Measurements from ENCODE around the gene JPH2.
A peak's percentile ranks its signal among the peaks of the same experiment; 100 is the strongest.
"Not testable (repeated sequence)": the region's sequence is repeated elsewhere in the genome, so short reads cannot be mapped to it uniquely, and the experiment has no call there.

Gene JPH2

DNA sequence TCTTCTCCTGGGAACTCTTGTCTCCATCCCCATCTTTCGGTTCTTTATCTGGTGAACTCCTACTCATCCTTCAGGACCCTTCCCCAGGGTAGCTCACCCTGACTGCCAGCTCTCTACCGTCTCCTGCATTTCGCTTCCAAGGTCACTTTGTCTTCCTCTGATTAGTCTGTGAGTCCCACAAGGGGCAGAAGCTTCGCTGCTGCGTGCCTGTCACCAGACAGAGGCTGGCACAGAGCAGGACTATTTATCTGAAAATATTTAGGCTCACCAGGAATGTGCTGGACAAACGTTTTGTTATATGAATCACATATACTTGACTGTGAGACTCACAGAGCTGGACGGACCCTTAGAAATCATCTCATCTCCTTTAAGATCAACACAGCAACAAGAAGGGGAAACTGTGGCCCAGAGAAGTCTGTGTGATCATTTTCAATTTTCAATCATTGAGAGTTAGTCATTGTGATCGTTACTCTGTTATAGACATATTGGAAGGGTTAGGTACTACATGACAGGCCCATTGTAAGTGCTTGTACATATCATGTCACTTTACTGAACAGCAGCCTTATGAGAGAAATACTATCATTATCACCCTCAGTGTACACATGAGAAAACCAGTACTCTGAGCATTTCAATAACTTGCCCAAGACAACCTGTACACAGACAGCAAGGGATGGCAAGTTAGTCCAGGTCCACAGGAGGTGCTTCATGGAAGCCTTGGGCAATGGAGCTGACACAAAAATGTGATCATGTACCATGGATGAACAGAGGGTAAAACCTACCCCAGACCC, 51.4 kb downstream of the JPH2 start:
- H3K4me3 ChIP-seq (ENCODE audit: low read depth, low read length) = no peak overlapping the region
- TF ChIP-seq, protein P1, sequence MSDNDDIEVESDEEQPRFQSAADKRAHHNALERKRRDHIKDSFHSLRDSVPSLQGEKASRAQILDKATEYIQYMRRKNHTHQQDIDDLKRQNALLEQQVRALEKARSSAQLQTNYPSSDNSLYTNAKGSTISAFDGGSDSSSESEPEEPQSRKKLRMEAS (IDR thresholded peaks at IDR 0.05; ENCODE audit: low read depth, low read length) = no peak
- TF ChIP-seq MYC (IDR thresholded peaks at IDR 0.05; ENCODE audit: low read depth, low read length) = no peak
- TF ChIP-seq, protein P2, sequence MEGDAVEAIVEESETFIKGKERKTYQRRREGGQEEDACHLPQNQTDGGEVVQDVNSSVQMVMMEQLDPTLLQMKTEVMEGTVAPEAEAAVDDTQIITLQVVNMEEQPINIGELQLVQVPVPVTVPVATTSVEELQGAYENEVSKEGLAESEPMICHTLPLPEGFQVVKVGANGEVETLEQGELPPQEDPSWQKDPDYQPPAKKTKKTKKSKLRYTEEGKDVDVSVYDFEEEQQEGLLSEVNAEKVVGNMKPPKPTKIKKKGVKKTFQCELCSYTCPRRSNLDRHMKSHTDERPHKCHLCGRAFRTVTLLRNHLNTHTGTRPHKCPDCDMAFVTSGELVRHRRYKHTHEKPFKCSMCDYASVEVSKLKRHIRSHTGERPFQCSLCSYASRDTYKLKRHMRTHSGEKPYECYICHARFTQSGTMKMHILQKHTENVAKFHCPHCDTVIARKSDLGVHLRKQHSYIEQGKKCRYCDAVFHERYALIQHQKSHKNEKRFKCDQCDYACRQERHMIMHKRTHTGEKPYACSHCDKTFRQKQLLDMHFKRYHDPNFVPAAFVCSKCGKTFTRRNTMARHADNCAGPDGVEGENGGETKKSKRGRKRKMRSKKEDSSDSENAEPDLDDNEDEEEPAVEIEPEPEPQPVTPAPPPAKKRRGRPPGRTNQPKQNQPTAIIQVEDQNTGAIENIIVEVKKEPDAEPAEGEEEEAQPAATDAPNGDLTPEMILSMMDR (IDR thresholded peaks at IDR 0.05; ENCODE audit: low read depth, low read length) = no peak
- TF ChIP-seq POLR2A (IDR thresholded peaks at IDR 0.05; ENCODE audit: extremely low read depth, insufficient read length) = no peak
- DNase-seq (ENCODE audit: low read depth) = no peak

DNA sequence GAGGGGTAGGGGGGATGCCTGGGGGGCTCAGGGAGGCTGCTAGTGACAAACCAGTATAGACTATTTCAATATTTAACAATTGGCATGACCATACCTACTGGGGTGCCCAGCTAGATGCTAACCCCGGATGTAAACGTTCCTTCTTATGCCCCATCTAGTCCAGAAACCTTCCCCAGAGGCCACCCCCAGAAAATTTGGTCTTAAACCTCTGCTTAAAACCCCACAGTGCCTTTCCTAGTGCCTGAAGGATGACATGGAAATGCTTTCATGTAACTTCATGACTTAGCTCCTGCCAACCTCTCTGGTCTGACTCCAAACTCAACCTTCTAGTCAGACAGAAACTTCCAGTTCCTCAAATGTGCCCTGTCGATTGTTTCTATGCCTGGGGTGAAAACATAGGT, 52.0 kb downstream of the JPH2 start:
- no peak overlapping the region for H3K4me3 ChIP-seq (ENCODE audit: low read depth, low read length)
- DNase-seq (ENCODE audit: low read depth) = peak; percentile 60
- TF ChIP-seq, protein P1 (IDR thresholded peaks at IDR 0.05; ENCODE audit: low read depth, low read length) = no peak
- TF ChIP-seq, protein P2 (IDR thresholded peaks at IDR 0.05; ENCODE audit: low read depth, low read length) = no peak
- TF ChIP-seq POLR2A (IDR thresholded peaks at IDR 0.05; ENCODE audit: extremely low read depth, insufficient read length) (no peak), MYC (IDR thresholded peaks at IDR 0.05; ENCODE audit: low read depth, low read length) (no peak)

DNA sequence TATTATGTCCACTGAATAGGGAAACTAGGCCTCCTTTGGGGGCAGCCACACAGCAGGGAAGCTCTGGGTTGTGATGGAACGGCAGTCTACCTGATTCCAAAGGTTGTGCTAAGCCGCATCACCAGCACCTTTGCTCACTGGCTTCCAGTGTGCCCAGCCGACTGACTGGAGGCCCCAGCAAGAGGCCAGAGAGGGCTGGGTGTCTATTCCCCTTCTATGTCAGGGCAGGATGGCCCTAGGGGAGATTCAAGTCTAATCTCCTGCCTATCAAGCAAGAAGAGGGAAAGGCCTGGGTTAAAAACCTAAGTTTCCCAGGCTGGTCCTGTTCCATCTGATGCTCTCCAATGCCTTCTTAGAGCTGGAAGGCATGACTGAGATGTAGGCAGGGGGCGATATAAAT, 53.6 kb downstream of the JPH2 start:
- TF ChIP-seq POLR2A (IDR thresholded peaks at IDR 0.05; ENCODE audit: extremely low read depth, insufficient read length) (no peak), MYC (IDR thresholded peaks at IDR 0.05; ENCODE audit: low read depth, low read length) (no peak)
- TF ChIP-seq, protein P1 (IDR thresholded peaks at IDR 0.05; ENCODE audit: low read depth, low read length) = no peak
- TF ChIP-seq, protein P2 (IDR thresholded peaks at IDR 0.05; ENCODE audit: low read depth, low read length) = no peak
- peak; percentile 36 for DNase-seq (ENCODE audit: low read depth)
- H3K4me3 ChIP-seq (ENCODE audit: low read depth, low read length) = no peak overlapping the region

DNA sequence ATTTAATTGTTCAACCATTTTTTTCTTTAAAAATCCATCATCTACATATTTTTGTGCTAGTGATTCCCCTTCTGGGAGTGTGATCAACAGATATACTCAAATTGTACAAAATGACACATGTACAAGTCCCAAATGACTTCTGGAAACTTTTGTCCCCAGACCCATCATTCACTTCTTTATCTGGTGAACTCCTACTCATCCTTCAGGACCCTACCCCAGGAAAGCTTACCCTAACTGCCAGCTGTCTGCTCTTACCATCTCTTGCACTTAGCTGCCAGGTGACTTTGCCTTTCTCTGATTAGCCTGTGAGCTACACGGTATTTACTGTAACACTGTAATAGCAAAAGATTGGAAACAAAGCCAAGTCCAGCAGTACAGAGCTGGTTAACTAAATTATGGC, 55.3 kb downstream of the JPH2 start:
- no peak overlapping the region for H3K4me3 ChIP-seq (ENCODE audit: low read depth, low read length)
- TF ChIP-seq, protein P1 (IDR thresholded peaks at IDR 0.05; ENCODE audit: low read depth, low read length) = no peak
- TF ChIP-seq, protein P2 (IDR thresholded peaks at IDR 0.05; ENCODE audit: low read depth, low read length) = no peak
- no peak for TF ChIP-seq MYC (IDR thresholded peaks at IDR 0.05; ENCODE audit: low read depth, low read length)
- no peak for TF ChIP-seq POLR2A (IDR thresholded peaks at IDR 0.05; ENCODE audit: extremely low read depth, insufficient read length)
- DNase-seq (ENCODE audit: low read depth) = no peak

DNA sequence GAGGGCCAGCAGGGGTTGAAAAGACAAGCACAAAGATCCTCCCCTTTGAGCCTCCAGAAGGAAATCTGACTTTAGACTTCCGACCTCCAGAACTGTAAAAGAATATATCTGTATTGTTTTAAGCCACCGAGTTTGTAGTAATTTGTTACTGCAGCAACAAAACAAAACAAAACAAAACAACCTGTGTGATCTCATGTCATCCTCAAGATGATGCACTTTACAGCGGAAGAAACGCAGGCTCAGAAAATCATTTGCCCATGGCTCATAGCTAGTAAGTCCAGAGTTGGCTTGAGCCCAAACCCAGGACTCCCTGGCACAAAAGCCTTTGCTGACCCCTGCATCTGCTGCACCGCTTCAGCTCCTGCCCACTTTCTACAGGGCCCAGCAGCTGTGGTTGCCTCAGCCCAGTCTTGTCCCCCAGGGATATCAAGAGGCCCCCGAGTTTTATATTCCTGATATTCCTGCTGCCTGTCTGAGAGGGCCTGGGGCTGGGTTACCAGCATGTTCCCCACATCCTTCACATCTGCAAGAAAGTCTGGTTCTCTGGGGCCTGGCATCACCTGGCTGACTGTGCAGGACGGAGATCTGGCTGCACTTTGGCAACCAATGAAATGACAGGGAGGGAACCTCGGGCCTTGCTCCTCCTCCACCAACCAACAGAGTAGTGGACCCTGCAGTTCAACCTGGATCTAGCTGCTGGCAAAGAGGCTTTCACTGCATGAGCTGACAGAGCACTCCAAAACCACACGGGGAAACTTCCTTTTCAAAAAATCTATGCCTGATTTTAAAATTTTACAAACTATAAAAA, 56.9 kb downstream of the JPH2 start:
- H3K4me3 ChIP-seq (ENCODE audit: low read depth, low read length) = no peak overlapping the region
- no peak for DNase-seq (ENCODE audit: low read depth)
- no peak for TF ChIP-seq MYC (IDR thresholded peaks at IDR 0.05; ENCODE audit: low read depth, low read length)
- no peak for TF ChIP-seq POLR2A (IDR thresholded peaks at IDR 0.05; ENCODE audit: extremely low read depth, insufficient read length)
- TF ChIP-seq, protein P2 (IDR thresholded peaks at IDR 0.05; ENCODE audit: low read depth, low read length) = no peak
- TF ChIP-seq, protein P1 (IDR thresholded peaks at IDR 0.05; ENCODE audit: low read depth, low read length) = no peak

DNA sequence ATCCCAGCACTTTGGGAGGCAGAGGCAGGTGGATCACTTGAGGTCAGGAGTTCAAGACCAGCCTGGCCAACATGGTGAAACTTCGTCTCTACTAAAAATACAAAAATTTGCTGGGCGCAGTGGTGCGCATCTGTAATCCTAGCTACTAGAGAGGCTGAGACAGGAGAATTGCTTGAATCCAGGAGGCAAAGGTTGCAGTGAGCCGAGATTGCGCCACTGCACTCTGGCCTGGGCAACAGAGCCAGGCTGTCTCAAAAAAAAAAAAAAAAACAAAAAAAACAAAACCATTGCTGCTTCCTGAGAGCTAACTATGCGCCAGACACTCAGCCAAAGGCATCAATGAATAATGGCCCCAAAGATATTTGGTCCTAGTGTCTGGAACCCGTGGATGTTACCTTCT, 57.7 kb downstream of the JPH2 start:
- not testable (repeated sequence) for H3K4me3 ChIP-seq (ENCODE audit: low read depth, low read length); DNase-seq (ENCODE audit: low read depth)
